Breast epithelium (tissue), 3 donors: ENCODE measurements around the gene SLBP.

Source experiments
- CTCF ChIP-seq, 3 donors: fragments of 450-650 bp; IDR thresholded peaks; one replicate each; pipeline ENCODE4 v1.5.1; 2016 to 2017; ENCODE audit warnings: antibody characterized with exemption in 3 of 3, mild to moderate bottlenecking in 3 of 3, moderate library complexity in 3 of 3
- POLR2AphosphoS5 ChIP-seq, 3 donors: sonication (generic); formaldehyde crosslinking; IDR thresholded peaks; one replicate each; pipeline ENCODE4 v1.6.1; 2017; ENCODE audit warnings: antibody characterized with exemption in 3 of 3

- TF ChIP-seq CTCF (IDR thresholded peaks at IDR 0.05) (no peak), POLR2AphosphoS5 (IDR thresholded peaks at IDR 0.05) (no peak)
Measured at GRCh38 chr4:1756893-1757779, 45.0 kb upstream of the SLBP start.
